ENCODE results near the gene C17orf114.

DNA sequence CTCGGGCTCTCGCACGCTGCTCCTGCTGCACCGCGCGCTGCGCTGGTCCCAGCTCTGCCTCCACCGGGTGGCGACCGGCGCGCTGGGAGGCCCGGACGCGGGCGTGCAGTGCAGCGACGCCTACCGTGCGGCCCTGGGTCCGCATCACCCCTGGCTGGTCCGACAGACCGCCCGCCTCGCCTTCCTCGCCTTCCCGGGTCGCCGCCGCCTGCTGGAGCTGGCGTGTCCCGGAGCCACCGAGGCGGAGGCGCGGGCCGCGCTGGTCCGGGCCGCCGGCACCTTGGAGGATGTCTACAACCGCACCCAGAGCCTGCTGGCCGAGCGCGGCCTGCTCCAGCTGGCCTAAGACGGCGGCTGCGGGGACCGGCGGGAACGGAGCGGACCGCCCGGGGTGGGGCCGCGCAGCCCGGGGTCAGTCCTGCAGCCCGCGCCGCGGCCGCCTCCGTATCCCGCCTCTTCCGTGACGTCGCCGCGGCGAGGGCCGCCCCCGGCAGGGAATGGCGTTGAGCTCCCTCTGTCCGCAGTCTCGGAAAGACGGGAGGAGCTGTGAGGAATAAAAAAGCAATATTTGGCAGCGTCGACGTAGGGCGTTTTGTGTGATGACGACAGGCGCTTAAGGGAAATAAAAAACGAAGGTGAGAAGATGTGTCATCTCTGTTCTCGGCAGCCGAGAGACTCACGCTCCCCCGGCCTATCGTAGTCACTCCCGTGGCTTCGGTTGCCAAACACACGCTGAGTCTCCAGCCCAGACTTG is 12.0 kb downstream of the C17orf114 start:
- TF ChIP-seq, protein P1, sequence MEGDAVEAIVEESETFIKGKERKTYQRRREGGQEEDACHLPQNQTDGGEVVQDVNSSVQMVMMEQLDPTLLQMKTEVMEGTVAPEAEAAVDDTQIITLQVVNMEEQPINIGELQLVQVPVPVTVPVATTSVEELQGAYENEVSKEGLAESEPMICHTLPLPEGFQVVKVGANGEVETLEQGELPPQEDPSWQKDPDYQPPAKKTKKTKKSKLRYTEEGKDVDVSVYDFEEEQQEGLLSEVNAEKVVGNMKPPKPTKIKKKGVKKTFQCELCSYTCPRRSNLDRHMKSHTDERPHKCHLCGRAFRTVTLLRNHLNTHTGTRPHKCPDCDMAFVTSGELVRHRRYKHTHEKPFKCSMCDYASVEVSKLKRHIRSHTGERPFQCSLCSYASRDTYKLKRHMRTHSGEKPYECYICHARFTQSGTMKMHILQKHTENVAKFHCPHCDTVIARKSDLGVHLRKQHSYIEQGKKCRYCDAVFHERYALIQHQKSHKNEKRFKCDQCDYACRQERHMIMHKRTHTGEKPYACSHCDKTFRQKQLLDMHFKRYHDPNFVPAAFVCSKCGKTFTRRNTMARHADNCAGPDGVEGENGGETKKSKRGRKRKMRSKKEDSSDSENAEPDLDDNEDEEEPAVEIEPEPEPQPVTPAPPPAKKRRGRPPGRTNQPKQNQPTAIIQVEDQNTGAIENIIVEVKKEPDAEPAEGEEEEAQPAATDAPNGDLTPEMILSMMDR (IDR thresholded peaks at IDR 0.05), result peak; percentile 18 to 71 (median 26)
- TF ChIP-seq POLR2A (IDR thresholded peaks at IDR 0.05), result peak in 1 of 2 donors; percentile 80
